GM20431 (cell line): ENCODE results near the gene ESRRB.
"Not testable (repeated sequence)": the region's sequence is repeated elsewhere in the genome, so short reads cannot be mapped to it uniquely, and the experiment has no call there.

Experiments
- in situ Hi-C: fragments of 300-500 bp; cut with MseI, MboI; formaldehyde crosslinking; loops from one replicate; pipeline ENCODE4 v1.15.0; 2020; ENCODE audit warnings: low sequenced_read_pairs; ENCODE audit not compliant: unreplicated experiment

Gene ESRRB

DNA sequence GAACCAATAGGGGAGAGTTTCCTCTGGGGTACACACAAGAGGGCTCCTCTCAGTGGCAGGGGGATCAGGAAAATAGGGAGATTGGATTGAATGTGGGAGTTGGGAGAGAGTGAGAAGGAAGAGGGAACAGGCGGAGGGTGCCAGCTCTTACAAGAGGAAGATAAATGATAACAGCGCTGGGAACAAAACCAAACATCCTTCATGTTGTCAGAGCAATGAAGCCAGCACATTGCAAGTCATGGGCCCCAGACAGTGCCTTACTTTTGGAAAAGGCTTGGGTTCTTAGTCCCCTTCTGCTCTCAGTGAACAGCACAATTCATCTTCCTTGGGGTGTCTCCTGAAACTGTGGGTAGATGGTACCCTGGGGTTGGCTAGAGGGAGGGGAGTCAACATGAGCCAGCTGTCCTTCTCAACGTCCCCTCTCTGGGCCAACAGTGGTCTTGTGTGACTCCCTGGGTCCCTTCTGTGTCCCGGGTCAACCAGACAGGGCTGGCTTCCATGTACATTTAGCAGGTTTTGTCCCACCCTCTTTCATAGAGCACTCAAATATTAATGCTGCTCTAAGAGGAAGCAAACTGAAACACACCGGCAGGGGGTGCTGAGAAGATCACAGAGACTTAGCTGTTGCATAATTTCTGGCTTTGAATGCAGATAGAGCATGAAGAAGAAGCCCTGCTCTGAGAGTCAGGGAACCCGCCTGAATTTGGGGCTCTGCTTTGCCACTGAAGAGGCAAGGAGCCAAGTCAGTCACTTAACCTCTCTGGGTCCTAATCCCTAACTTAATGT is 138.5 kb downstream of the ESRRB start:
- in situ Hi-C loops, result no loop called here

DNA sequence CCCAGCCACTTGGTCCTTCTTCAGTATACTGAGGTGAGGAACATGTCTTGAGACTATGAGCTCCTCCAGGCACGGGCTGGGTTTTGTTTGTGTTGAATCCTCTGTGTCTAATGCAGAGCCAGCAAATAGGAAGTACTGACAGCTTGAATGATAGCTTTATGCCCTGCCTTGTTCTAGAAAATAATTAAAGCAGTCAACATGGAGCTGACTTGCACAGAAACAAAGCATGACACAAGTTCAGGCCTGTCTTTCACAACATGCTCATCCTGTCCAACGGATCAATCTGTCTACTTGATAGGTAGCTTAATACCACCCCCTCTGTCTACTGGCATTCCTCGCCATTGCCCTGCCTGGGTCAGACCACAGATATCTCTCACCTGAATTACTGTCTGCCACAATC is 140.9 kb downstream of the ESRRB start:
- in situ Hi-C loops, result no loop called here

DNA sequence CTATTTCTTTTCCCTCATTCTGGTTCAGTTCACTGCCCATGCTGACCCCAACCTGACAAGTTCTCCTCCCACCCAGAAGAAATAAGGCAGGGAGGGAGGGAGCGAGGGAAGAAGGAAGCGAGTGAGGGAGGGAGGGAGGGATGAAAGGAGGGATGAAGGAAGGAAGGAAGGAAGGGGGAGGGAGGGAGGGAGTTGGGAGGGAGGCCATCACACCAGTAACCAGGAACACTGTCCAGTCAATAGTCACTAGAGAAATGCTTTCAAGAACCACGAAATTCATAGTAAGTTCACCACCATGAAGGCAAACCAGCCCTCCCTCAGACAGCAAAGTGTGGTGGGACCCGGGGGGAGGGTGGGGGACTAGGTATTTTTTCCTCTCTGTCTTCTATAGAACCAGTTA is 142.4 kb downstream of the ESRRB start:
- in situ Hi-C loops, result no loop called here

DNA sequence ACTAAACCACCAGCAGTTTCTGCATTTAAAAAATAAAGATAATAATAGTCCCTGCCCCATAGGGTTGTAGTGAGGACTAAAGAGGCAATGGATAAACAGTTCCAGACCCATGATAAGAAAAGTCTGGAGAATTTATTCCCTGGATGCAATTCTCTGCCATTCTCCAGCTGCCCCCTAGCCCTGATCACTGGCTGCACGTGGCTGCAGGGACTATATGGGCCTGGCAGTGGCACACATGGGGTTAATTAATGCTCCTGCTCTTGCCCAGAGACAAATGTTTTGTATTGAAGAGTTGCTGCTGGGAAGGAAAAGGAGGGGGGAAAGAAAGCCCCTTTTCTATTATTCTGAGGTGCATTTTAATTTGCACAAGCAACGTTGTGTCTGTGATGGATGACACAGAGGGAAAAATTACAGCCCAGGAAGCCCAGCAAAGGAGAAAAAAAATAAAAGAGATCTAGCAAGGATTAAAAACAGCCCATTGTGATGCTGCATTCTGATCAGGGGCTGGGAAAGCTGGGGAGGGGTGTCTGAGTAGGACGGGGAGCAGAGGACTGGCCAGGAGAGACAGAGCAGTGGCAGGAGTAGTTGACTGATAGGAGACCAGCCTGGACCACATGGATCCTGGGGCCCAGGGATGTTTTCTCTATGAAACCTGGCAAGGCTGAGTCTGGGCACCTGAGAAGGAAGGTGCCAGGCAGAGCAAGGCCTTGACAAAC is 149.3 kb downstream of the ESRRB start:
- in situ Hi-C loops, result no loop called here

- in situ Hi-C loops, result no loop called here
These were observed 155.1 kb downstream of the ESRRB start for GRCh38 chr14:76531085-76531484.

GRCh38 chr14:76531821-76532318 is 155.9 kb downstream of the ESRRB start:
- in situ Hi-C loops, result no loop called here

DNA sequence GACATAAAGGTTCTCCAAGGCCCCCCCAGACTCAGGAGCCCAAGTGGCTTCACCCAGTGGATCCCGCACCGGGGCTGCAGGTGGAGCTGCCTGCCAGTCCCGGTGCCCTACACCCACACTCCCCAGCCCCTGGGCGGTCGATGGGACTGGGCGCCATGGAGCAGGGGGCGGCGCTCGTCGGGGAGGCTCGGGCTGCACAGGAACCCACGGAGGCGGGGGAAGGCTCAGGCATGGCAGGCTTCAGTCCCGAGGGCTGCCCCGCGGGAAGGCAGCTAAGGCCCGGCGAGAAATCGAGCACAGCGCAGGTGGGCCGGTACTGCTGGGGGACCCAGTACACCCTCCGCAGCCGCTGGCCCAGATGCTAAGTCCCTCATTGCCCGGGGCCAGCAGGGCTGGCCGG is 160.7 kb downstream of the ESRRB start:
- in situ Hi-C loops, result not testable (repeated sequence)

- in situ Hi-C loops, result no loop called here
These were observed 162.1 kb downstream of the ESRRB start for GRCh38 chr14:76537906-76538647.

GRCh38 chr14:76538648-76539008 is 162.7 kb downstream of the ESRRB start:
- in situ Hi-C loops, result no loop called here

DNA sequence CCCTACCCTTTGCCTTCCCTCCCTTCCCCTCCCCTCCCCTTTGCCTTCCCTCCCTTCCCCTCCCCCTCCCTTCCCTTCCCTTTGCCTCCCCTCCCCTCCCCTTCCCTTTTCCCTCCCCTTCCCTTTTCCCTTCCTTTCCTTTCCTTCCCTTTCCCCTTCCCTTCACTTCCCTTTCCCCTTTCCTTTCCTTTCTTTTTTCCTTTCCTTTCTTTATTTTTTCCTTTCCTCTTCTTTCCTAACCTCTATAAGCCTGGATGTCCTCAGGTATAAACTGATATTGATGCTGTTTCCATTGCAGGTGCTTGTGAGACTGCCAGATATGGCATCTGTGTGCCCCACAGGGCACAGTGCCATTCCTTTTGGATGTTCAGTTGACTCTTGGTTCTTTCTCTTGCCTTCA is 163.2 kb downstream of the ESRRB start:
- in situ Hi-C loops, result no loop called here

- in situ Hi-C loops, result no loop called here
These were observed 165.8 kb downstream of the ESRRB start for GRCh38 chr14:76541594-76542219.

GRCh38 chr14:76546426-76547221 is 170.7 kb downstream of the ESRRB start:
- in situ Hi-C loops, result no loop called here

- in situ Hi-C loops, result no loop called here
These were observed 171.9 kb downstream of the ESRRB start for GRCh38 chr14:76547831-76548230.

DNA sequence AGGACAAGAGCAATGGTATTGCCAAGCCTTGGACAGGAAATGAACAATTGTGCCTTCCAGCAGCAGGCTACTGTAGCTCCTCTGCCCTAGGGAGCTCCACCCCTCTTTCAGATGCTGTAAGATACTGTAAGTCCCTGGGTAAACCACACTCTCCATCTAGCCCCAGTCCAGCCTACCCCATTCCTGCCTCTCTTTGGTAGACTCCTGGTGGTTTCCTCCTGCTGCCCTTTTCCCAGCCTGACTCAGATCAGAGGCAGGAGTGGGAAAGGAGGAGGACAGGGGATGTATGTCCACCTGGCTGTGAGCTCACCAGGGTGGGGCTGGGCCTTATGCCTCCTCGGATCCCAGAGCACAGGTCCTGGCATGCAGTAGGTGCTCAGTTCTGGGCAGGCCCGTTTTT is 174.6 kb downstream of the ESRRB start:
- in situ Hi-C loops, result no loop called here

GRCh38 chr14:76551116-76551515 is 175.2 kb downstream of the ESRRB start:
- in situ Hi-C loops, result no loop called here
